Suprapubic skin (tissue), 4 donors: Measurements from ENCODE around the gene PGGT1B. TPM values are rescaled to one million over a fixed set of nuclear protein-coding genes. Genes with fewer than 3 reads are reported as not detected.

ENCODE experiments used
- DNase-seq, 2 donors: peaks; one replicate each; pipeline ENCODE4 v3.0.0-alpha.2; 2019; ENCODE audit warnings: low spot score in 2 of 2
- H3K27ac ChIP-seq: fragments of 200-600 bp; sonication (generic); one replicate; pipeline ENCODE4 v1.5.1; 2019
- H3K27me3 ChIP-seq: fragments of 200-600 bp; sonication (generic); one replicate; pipeline ENCODE4 v1.5.1; 2019
- H3K36me3 ChIP-seq: fragments of 200-600 bp; sonication (generic); one replicate; pipeline ENCODE4 v1.5.1; 2019
- H3K4me1 ChIP-seq: fragments of 200-600 bp; sonication (generic); one replicate; pipeline ENCODE4 v1.5.1; 2019
- H3K4me3 ChIP-seq: fragments of 200-600 bp; sonication (generic); one replicate; pipeline ENCODE4 v1.5.1; 2019; ENCODE audit warnings: mild to moderate bottlenecking
- H3K9me3 ChIP-seq: fragments of 200-600 bp; sonication (generic); one replicate; pipeline ENCODE4 v1.5.1; 2019
- EP300 ChIP-seq: sonication (generic); formaldehyde crosslinking; IDR thresholded peaks from one replicate; pipeline ENCODE4 v1.6.1; 2017; ENCODE audit warnings: antibody characterized with exemption
- POLR2A ChIP-seq, 2 donors: fragments of 450-650 bp; IDR thresholded peaks; one replicate each; pipeline ENCODE4 v1.6.1; 2017; ENCODE audit warnings: antibody characterized with exemption in 2 of 2, mild to moderate bottlenecking in 2 of 2, moderate library complexity in 2 of 2
- POLR2AphosphoS5 ChIP-seq, 3 donors: sonication (generic); formaldehyde crosslinking; IDR thresholded peaks; one replicate each; pipeline ENCODE4 v1.6.1; 2017; ENCODE audit warnings: antibody characterized with exemption in 3 of 3
- WGBS: methylation state at CpG from one replicate; pipeline ENCODE4 v1.1.5; 2018; 5-methylcytosine and 5-hydroxymethylcytosine counted together
- total RNA-seq, 4 donors: library from RNA; depleted of rRNA; stranded (reverse); fragments of >200 nt; gene quantifications; one replicate each; pipeline ENCODE4 v1.1.0, GENCODE V29; 2016
- TF ChIP-seq, protein P1 (sequence below), 2 donors: fragments of 200-600 bp in 1 of 2; fragments of 450-650 bp in 1 of 2; sonication (generic) in 1 of 2; IDR thresholded peaks; one replicate each; pipeline ENCODE4 v1.5.1; 2016 to 2019; ENCODE audit warnings: antibody characterized with exemption in 2 of 2, mild to moderate bottlenecking in 1 of 2, moderate library complexity in 1 of 2

Gene PGGT1B
- total RNA-seq, 4 donors from 2014 or later = 6.5 to 14.1 (median 9.9) TPM

DNA sequence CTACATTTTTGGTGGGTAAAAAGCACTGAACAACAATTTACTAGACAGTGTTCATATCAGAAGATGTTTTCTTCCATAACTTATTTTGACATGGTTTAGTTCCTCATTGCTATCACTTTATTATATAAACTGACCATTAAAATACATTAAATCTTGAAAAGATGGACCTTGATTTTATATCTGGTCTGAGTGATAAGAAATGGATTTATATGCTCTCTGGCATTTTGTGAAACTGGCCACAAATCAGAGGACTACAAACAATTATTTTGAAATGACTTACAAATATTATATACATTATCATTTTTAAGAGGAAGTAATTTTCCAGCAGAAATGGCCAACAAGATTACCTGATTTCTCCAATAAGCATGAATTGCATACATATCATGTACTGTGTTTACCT, 69.4 kb downstream of the PGGT1B start:
- H3K4me3 ChIP-seq = no peak overlapping the region
- H3K27ac ChIP-seq = no peak overlapping the region
- no peaks in the 10 kb centered on the region for H3K9me3 ChIP-seq
- no peaks in the 10 kb centered on the region for H3K36me3 ChIP-seq
- H3K27me3 ChIP-seq = peaks cover 9% of the 10 kb centered on the region
- no peak for TF ChIP-seq POLR2AphosphoS5 (IDR thresholded peaks at IDR 0.05)
- TF ChIP-seq, protein P1, sequence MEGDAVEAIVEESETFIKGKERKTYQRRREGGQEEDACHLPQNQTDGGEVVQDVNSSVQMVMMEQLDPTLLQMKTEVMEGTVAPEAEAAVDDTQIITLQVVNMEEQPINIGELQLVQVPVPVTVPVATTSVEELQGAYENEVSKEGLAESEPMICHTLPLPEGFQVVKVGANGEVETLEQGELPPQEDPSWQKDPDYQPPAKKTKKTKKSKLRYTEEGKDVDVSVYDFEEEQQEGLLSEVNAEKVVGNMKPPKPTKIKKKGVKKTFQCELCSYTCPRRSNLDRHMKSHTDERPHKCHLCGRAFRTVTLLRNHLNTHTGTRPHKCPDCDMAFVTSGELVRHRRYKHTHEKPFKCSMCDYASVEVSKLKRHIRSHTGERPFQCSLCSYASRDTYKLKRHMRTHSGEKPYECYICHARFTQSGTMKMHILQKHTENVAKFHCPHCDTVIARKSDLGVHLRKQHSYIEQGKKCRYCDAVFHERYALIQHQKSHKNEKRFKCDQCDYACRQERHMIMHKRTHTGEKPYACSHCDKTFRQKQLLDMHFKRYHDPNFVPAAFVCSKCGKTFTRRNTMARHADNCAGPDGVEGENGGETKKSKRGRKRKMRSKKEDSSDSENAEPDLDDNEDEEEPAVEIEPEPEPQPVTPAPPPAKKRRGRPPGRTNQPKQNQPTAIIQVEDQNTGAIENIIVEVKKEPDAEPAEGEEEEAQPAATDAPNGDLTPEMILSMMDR (IDR thresholded peaks at IDR 0.05) = no peak
- TF ChIP-seq POLR2A (IDR thresholded peaks at IDR 0.05) = no peak
- no peaks in the 10 kb centered on the region for H3K4me1 ChIP-seq
- DNase-seq = no peak

DNA sequence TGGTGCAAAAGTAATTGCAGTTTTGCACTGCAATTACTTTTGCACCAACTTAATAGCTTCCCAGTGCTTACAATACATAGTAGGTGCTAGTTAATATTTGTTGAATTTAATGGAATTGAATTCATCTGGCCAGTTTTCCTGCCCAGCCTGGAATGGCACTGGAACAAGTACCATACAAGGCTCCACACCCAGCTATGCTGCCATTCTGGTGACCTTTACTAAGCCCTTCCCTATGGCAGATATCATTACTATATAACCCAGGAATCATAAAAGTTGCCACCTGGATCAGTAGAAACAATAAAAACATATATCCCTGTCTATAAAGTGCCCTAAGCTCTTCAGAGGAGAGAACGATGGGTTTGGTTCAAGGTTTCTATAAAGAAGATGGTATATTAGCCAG, 70.6 kb downstream of the PGGT1B start:
- Histone ChIP-seq H3K27ac (no peak overlapping the region), H3K4me1 (no peaks in the 10 kb centered on the region), H3K9me3 (no peaks in the 10 kb centered on the region), H3K36me3 (no peaks in the 10 kb centered on the region), H3K4me3 (no peak overlapping the region), H3K27me3 (peaks cover 9% of the 10 kb centered on the region)
- TF ChIP-seq, protein P1 (IDR thresholded peaks at IDR 0.05) = no peak
- TF ChIP-seq POLR2A (IDR thresholded peaks at IDR 0.05) (no peak), POLR2AphosphoS5 (IDR thresholded peaks at IDR 0.05) (no peak), EP300 (no peak)
- 86% methylated on average over 1 of the region's 1 CpG for WGBS
- no peak for DNase-seq

DNA sequence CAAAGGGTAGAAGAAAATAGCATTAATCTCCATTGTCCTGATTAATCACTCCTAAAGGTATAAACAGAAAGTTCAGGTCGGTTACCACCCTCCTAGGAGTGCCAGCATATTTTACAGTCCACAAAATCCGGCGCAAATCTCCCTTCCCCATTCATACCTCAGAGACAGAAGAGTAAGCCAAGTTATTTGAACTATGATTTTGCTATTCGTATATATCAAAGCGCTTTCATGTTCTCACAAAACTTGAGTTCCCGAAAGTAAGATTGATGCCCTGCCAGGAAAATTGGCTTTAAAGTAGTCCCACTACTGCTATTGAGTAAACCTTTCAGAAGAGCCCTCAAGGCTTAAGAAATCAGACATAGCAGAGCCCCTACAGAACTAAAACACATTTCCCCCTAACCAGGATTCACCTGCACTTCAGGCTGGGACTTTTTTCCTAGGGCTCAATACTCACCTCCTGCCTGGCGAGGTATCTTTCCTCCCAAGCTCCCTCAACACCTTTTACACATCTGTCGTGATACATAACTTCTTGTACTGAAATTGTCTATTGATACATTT, 71.1 kb downstream of the PGGT1B start:
- H3K9me3 ChIP-seq = no peaks in the 10 kb centered on the region
- WGBS = 58% methylated on average over 8 of the region's 8 CpGs
- TF ChIP-seq POLR2A (IDR thresholded peaks at IDR 0.05) = no peak
- TF ChIP-seq, protein P1 (IDR thresholded peaks at IDR 0.05) = no peak
- TF ChIP-seq POLR2AphosphoS5 (IDR thresholded peaks at IDR 0.05) = no peak
- TF ChIP-seq EP300 = no peak
- H3K27me3 ChIP-seq = peaks cover 13% of the 10 kb centered on the region
- DNase-seq = no peak
- no peaks in the 10 kb centered on the region for H3K4me1 ChIP-seq
- no peak overlapping the region for H3K4me3 ChIP-seq
- no peaks in the 10 kb centered on the region for H3K36me3 ChIP-seq
- H3K27ac ChIP-seq = no peak overlapping the region

DNA sequence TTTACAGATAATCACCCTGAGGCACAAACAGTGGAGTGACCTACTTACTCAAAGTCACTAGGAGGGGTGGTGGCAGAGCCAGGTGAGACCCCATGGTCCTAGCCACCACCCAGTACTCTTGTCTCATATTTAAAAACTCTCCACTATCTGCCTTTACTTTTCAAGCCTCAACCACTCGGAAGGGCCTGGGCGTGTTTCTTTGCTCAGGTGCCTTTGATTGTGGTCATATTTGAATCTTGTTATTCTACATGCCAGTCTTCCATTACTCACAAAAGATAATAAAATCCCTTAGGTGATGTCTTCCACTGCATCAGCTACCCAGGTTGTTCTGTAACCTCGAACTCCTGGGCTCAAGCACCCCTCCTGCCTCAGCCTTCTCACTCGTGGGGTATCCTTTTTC, 72.3 kb downstream of the PGGT1B start:
- H3K36me3 ChIP-seq = no peaks in the 10 kb centered on the region
- 78% methylated on average over 4 of the region's 4 CpGs for WGBS
- H3K4me3 ChIP-seq = no peak overlapping the region
- no peaks in the 10 kb centered on the region for H3K4me1 ChIP-seq
- TF ChIP-seq, protein P1 (IDR thresholded peaks at IDR 0.05) = no peak
- TF ChIP-seq POLR2A (IDR thresholded peaks at IDR 0.05) (no peak), POLR2AphosphoS5 (IDR thresholded peaks at IDR 0.05) (no peak), EP300 (no peak)
- H3K9me3 ChIP-seq = no peaks in the 10 kb centered on the region
- no peak overlapping the region for H3K27ac ChIP-seq
- peaks cover 22% of the 10 kb centered on the region for H3K27me3 ChIP-seq
- DNase-seq = no peak

DNA sequence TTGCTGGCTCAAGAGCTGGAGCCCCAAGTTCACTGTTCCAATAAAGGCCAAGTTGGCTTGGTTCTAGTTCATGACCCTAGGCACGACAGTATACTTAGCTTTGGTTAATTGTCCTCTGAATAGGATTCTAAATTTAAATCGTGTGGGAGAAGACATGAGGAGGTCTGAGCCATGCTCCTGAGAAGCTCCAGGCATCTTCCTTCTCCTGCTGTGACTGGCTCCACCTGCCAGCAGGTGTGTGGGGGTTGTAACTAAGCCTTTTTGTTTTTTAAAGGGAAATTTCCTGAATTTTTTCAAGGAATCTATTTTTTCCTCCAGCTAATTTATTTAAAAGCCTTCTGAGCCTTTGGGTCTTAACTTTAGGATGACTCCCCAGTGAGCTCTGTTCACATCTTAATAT, 72.8 kb downstream of the PGGT1B start:
- no peak for TF ChIP-seq EP300
- TF ChIP-seq POLR2AphosphoS5 (IDR thresholded peaks at IDR 0.05) = no peak
- TF ChIP-seq POLR2A (IDR thresholded peaks at IDR 0.05) = no peak
- TF ChIP-seq, protein P1 (IDR thresholded peaks at IDR 0.05) = no peak
- Histone ChIP-seq H3K36me3 (no peaks in the 10 kb centered on the region), H3K27ac (no peak overlapping the region), H3K27me3 (peaks cover 27% of the 10 kb centered on the region), H3K4me1 (no peaks in the 10 kb centered on the region), H3K9me3 (no peaks in the 10 kb centered on the region), H3K4me3 (no peak overlapping the region)
- DNase-seq = no peak
- 42% methylated on average over 2 of the region's 2 CpGs for WGBS
